GM10847 (cell line): ENCODE results near the gene ZPBP.

ENCODE experiments used
- POLR2A ChIP-seq: IDR thresholded peaks from 2 replicates; pipeline ENCODE4 v1.6.1; 2011; ENCODE audit not compliant: insufficient read length; ENCODE audit errors: extremely low read depth

The ZPBP gene

GRCh38 chr7:50069613-50070012 is 23.4 kb downstream of the ZPBP start:
- no peak for TF ChIP-seq POLR2A

GRCh38 chr7:50068850-50069551 is 24.0 kb downstream of the ZPBP start:
- TF ChIP-seq POLR2A, result no peak

GRCh38 chr7:50068026-50068425 is 25.0 kb downstream of the ZPBP start:
- TF ChIP-seq POLR2A, result no peak

- no peak for TF ChIP-seq POLR2A
Observed at GRCh38 chr7:50062951-50063350, 30.1 kb downstream of the ZPBP start.

GRCh38 chr7:50056131-50056530 is 36.9 kb downstream of the ZPBP start:
- no peak for TF ChIP-seq POLR2A

GRCh38 chr7:50047716-50048115 is 45.3 kb downstream of the ZPBP start:
- TF ChIP-seq POLR2A, result no peak

- no peak for TF ChIP-seq POLR2A
Observed at GRCh38 chr7:50037086-50037485, 56.0 kb downstream of the ZPBP start.

- no peak for TF ChIP-seq POLR2A
Observed at GRCh38 chr7:50022991-50023390, 70.1 kb downstream of the ZPBP start.

GRCh38 chr7:50022451-50022850 is 70.6 kb downstream of the ZPBP start:
- no peak for TF ChIP-seq POLR2A

- TF ChIP-seq POLR2A, result no peak
Observed at GRCh38 chr7:49995681-49996080, 97.4 kb downstream of the ZPBP start.

- no peak for TF ChIP-seq POLR2A
Observed at GRCh38 chr7:49986191-49986590, 106.9 kb downstream of the ZPBP start.

- no peak for TF ChIP-seq POLR2A
Observed at GRCh38 chr7:49980465-49980864, 112.6 kb downstream of the ZPBP start.

GRCh38 chr7:49976238-49976637 is 116.8 kb downstream of the ZPBP start:
- TF ChIP-seq POLR2A, result no peak

GRCh38 chr7:49974035-49974434 is 119.0 kb downstream of the ZPBP start:
- no peak for TF ChIP-seq POLR2A

GRCh38 chr7:49937608-49938007 is 155.4 kb downstream of the ZPBP start:
- no peak for TF ChIP-seq POLR2A

- TF ChIP-seq POLR2A, result no peak
Observed at GRCh38 chr7:49931627-49932026, 161.4 kb downstream of the ZPBP start.

- no peak for TF ChIP-seq POLR2A
Observed at GRCh38 chr7:49928787-49929186, 164.3 kb downstream of the ZPBP start.
